ENCODE results near the gene SEZ6L.

Gene SEZ6L

GRCh38 chr22:26326803-26327202 lies 157.5 kb downstream of the SEZ6L start:
- no peaks in the 10 kb centered on the region for H3K27me3 ChIP-seq (ENCODE audit: insufficient read depth, poor library complexity, severe bottlenecking)
- H3K36me3 ChIP-seq (ENCODE audit: low read depth), result no peaks in the 10 kb centered on the region
- H3K27ac ChIP-seq (ENCODE audit: poor library complexity, severe bottlenecking), result no peak overlapping the region
- H3K4me1 ChIP-seq (ENCODE audit: insufficient read depth, poor library complexity, severe bottlenecking), result peaks cover 13% of the 10 kb centered on the region
- no peak for ATAC-seq (ENCODE audit: low read depth)
- H3K4me3 ChIP-seq (ENCODE audit: severe bottlenecking), result no peak overlapping the region
- TF ChIP-seq CTCF (IDR thresholded peaks at IDR 0.05; ENCODE audit: poor library complexity, severe bottlenecking), result no peak
- no peak for DNase-seq (ENCODE audit: low spot score)
- H3K9me3 ChIP-seq (ENCODE audit: severe bottlenecking), result no peaks in the 10 kb centered on the region

GRCh38 chr22:26327306-26327705 lies 158.0 kb downstream of the SEZ6L start:
- H3K27me3 ChIP-seq (ENCODE audit: insufficient read depth, poor library complexity, severe bottlenecking), result no peaks in the 10 kb centered on the region

GRCh38 chr22:26328221-26328620 lies 159.0 kb downstream of the SEZ6L start:
- H3K36me3 ChIP-seq (ENCODE audit: low read depth), result no peaks in the 10 kb centered on the region
- H3K27me3 ChIP-seq (ENCODE audit: insufficient read depth, poor library complexity, severe bottlenecking), result no peaks in the 10 kb centered on the region
- no peak overlapping the region for H3K27ac ChIP-seq (ENCODE audit: poor library complexity, severe bottlenecking)
- no peaks in the 10 kb centered on the region for H3K9me3 ChIP-seq (ENCODE audit: severe bottlenecking)
- no peak for DNase-seq (ENCODE audit: low spot score)
- TF ChIP-seq CTCF (IDR thresholded peaks at IDR 0.05; ENCODE audit: poor library complexity, severe bottlenecking), result no peak
- peaks cover under 1% of the 10 kb centered on the region for H3K4me1 ChIP-seq (ENCODE audit: insufficient read depth, poor library complexity, severe bottlenecking)
- no peak for ATAC-seq (ENCODE audit: low read depth)
- no peak overlapping the region for H3K4me3 ChIP-seq (ENCODE audit: severe bottlenecking)

More at GRCh38 chr22:26327306-26327705, 158.0 kb downstream of the SEZ6L start:
- DNase-seq (ENCODE audit: low spot score), result no peak
- TF ChIP-seq CTCF (IDR thresholded peaks at IDR 0.05; ENCODE audit: poor library complexity, severe bottlenecking), result no peak
- H3K4me3 ChIP-seq (ENCODE audit: severe bottlenecking), result no peak overlapping the region
- no peaks in the 10 kb centered on the region for H3K36me3 ChIP-seq (ENCODE audit: low read depth)
- H3K9me3 ChIP-seq (ENCODE audit: severe bottlenecking), result no peaks in the 10 kb centered on the region
- H3K27ac ChIP-seq (ENCODE audit: poor library complexity, severe bottlenecking), result no peak overlapping the region
- ATAC-seq (ENCODE audit: low read depth), result no peak
- H3K4me1 ChIP-seq (ENCODE audit: insufficient read depth, poor library complexity, severe bottlenecking), result peaks cover 8% of the 10 kb centered on the region

- no peaks in the 10 kb centered on the region for H3K27me3 ChIP-seq (ENCODE audit: insufficient read depth, poor library complexity, severe bottlenecking)
- no peaks in the 10 kb centered on the region for H3K4me1 ChIP-seq (ENCODE audit: insufficient read depth, poor library complexity, severe bottlenecking)
- H3K36me3 ChIP-seq (ENCODE audit: low read depth), result no peaks in the 10 kb centered on the region
- H3K27ac ChIP-seq (ENCODE audit: poor library complexity, severe bottlenecking), result no peak overlapping the region
- ATAC-seq (ENCODE audit: low read depth) (peak; percentile 76; the same call in 2 of the 3 replicates), DNase-seq (ENCODE audit: low spot score) (no peak)
- H3K9me3 ChIP-seq (ENCODE audit: severe bottlenecking), result no peaks in the 10 kb centered on the region
- TF ChIP-seq CTCF (IDR thresholded peaks at IDR 0.05; ENCODE audit: poor library complexity, severe bottlenecking), result peak; percentile 91
- no peak overlapping the region for H3K4me3 ChIP-seq (ENCODE audit: severe bottlenecking)
These were observed 161.8 kb downstream of the SEZ6L start for GRCh38 chr22:26330971-26331625.

- Histone ChIP-seq H3K9me3 (ENCODE audit: severe bottlenecking) (no peaks in the 10 kb centered on the region), H3K27ac (ENCODE audit: poor library complexity, severe bottlenecking) (no peak overlapping the region), H3K4me1 (ENCODE audit: insufficient read depth, poor library complexity, severe bottlenecking) (no peaks in the 10 kb centered on the region), H3K36me3 (ENCODE audit: low read depth) (no peaks in the 10 kb centered on the region), H3K27me3 (ENCODE audit: insufficient read depth, poor library complexity, severe bottlenecking) (peaks cover 12% of the 10 kb centered on the region), H3K4me3 (ENCODE audit: severe bottlenecking) (no peak overlapping the region)
- DNase-seq (ENCODE audit: low spot score), result no peak
- TF ChIP-seq CTCF (IDR thresholded peaks at IDR 0.05; ENCODE audit: poor library complexity, severe bottlenecking), result no peak
- ATAC-seq (ENCODE audit: low read depth), result no peak
These were observed 164.0 kb downstream of the SEZ6L start for GRCh38 chr22:26333088-26333800.
